Measurements from ENCODE around the gene FN3KRP.

DNA sequence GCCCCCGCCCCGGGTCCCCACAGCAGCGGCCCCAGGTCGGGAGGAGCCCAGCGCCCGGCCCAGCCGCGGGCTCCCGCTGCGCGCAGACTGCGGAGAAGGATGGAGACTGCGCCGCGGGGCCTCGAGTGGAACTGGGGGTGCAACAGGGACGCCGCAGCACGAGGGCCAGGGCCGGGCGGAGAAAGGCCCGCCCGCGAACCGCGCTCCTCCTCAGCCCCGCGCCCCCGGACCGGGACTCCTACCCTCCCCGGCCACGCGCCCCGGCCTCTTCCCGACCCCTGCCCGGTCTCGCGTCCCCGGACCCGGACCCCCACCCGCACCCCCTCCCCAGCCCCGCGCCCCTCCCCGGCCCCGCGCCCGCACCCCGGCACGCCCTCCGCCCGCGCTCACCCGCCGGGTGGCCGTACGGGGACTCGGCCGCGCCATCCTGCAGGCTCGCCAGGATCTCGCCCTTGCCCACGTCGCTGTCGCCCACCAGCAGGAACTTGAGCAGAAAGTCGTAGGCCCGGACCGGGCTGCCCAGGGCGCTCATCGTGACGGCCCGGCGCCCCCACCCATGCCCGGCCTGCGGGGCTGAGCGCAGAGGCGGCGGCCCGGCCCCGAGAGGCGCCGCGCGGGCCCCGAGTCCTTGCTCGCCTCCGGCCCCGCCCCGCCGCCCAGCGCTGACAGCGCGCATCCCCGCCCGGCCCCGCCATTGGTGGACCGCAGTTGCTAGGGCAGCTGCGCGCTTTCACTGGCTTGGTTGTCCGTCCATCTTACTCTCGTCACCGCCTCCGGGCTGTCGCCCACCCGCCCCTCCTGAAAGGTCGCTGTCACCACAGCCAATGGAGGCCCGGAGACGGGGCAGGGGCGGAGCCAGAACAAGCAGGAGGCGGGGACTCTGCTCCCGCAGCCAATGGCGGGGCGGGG is 18.2 kb upstream of the FN3KRP start, which contains the start of gene RAB40B:
- TF ChIP-seq POLR2A (IDR thresholded peaks at IDR 0.05): peak; percentile 81
- peak; percentile 88 for TF ChIP-seq POLR2AphosphoS5 (IDR thresholded peaks at IDR 0.05)
